ENCODE measurements around the gene MDH2. TPM values are rescaled to one million over a fixed set of nuclear protein-coding genes. Genes with fewer than 3 reads are reported as not detected.

MDH2 gene
- total and polyA plus RNA-seq, 8 donors: 41.1 to 227 (median 85.3) TPM

DNA sequence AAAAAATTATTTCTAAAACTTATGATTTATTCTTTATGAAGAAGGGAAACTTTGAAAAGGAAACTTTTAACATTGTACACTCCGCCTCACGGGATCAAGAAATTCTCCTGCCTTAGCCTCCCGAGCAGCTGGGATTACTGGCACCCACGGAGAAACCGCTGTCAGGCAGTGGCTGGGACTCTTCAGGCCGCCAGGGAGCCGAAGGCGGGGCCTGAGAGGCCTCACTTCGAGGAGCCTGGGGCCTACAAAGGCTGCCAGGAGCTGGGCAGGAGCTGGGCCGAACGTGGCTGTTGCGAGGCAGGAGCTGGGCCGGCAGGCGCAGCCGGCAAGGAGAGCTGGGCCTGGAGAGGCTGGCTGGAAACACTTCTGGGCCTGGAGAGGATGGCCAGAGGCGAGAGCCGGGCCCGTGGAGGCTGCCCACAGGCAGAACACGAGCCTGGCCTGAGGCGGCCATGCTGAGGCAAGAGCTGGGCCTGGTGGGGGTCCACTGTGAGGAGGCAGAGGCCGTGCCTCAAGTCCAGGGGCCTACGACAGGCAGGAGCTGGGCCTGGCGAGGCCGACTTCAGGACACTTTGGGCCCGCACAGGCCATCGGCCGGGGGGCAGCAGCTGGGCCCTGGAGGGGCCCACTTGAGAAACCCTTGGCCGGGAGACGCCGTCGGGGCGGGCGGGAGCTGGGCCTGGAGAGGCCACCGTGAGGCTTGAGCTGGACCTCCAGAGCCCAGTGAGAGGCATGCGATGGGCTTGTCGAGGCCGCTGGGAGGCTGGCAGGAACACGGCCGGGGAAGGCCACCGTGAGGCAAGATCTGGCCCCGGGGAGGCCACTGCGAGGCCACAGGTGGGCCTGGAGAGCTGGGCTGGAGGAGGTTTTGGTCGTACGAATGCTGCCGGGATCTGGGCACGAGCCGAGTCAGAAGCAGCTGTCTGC is 23.7 kb downstream of the MDH2 start:
- no peaks in the 10 kb centered on the region for H3K27me3 ChIP-seq
- H3K9me3 ChIP-seq: peaks cover 0 to 9% (median 4%) of the 10 kb centered on the region in 4 donors
- H3K36me3 ChIP-seq: peaks cover 7 to 13% (median 13%) of the 10 kb centered on the region in 4 donors
- no peak overlapping the region for H3K4me3 ChIP-seq
- H3K4me1 ChIP-seq: peaks cover 0 to 23% (median 6%) of the 10 kb centered on the region in 4 donors
- peak overlapping the region in 4 of 5 donors; percentile 46 to 85 (median 56) for H3K27ac ChIP-seq
- WGBS, 5 donors: 80 to 89% (median 86%) methylated on average over 39 to 47 of the region's 47 CpGs
- TF ChIP-seq, protein P1, sequence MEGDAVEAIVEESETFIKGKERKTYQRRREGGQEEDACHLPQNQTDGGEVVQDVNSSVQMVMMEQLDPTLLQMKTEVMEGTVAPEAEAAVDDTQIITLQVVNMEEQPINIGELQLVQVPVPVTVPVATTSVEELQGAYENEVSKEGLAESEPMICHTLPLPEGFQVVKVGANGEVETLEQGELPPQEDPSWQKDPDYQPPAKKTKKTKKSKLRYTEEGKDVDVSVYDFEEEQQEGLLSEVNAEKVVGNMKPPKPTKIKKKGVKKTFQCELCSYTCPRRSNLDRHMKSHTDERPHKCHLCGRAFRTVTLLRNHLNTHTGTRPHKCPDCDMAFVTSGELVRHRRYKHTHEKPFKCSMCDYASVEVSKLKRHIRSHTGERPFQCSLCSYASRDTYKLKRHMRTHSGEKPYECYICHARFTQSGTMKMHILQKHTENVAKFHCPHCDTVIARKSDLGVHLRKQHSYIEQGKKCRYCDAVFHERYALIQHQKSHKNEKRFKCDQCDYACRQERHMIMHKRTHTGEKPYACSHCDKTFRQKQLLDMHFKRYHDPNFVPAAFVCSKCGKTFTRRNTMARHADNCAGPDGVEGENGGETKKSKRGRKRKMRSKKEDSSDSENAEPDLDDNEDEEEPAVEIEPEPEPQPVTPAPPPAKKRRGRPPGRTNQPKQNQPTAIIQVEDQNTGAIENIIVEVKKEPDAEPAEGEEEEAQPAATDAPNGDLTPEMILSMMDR (IDR thresholded peaks at IDR 0.05): no peak
- TF ChIP-seq POLR2A (IDR thresholded peaks at IDR 0.05) (no peak), EP300 (IDR thresholded peaks at IDR 0.05) (no peak), POLR2AphosphoS5 (IDR thresholded peaks at IDR 0.05) (no peak)
- intact Hi-C loops (cut with DNase I; ENCODE audit: low total_unique reads): no loop called here
- peak in 1 of 2 donors; percentile 75 for DNase-seq

DNA sequence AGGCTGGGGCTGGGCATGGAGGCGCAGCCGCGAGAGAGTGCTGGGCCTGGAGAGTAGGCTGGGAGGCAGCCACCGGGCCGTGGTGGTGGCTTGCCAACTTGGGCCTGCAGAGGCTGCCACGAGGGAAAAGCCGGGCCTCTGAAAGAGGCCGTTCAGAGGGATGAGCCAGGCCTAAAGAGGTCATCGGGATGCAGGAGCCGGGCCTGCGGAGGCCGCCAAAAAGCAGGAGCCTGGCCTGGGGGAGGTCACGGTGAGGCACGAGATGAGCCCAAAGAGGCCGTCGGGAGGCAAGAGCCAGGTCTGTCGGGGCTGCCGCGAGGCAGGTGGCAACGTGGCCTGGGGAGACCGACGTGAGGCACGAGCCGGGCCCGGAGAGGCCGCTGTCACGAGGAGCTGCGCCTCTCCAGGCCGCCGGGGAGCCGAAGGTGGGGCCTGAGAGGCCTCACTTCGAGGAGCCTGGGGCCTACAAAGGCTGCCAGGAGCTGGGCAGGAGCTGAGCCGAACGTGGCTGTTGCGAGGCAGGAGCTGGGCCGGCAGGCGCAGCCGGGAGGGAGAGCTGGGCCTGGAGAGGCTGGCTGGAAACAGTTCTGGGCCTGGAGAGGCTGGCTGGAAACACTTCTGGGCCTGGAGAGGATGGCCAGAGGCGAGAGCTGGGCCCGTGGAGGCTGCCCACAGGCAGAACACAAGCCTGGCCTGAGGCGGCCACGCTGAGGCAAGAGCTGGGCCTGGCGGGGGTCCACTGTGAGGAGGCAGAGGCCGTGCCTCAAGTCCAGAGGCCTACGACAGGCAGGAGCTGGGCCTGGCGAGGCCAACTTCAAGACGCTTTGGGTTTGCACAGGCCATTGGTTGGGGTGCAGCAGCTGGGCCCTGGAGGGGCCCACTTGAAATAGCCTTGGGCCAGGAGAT is 24.6 kb downstream of the MDH2 start:
- 94 to 97% (median 96%) methylated on average over 43 to 47 of the region's 47 CpGs for WGBS, 5 donors
- peaks cover 0 to 9% (median 4%) of the 10 kb centered on the region in 4 donors for H3K9me3 ChIP-seq
- H3K27me3 ChIP-seq: no peaks in the 10 kb centered on the region
- H3K27ac ChIP-seq: peak overlapping the region in 1 of 5 donors; percentile 85
- peaks cover 0 to 4% (median 4%) of the 10 kb centered on the region in 4 donors for H3K36me3 ChIP-seq
- H3K4me1 ChIP-seq: peaks cover 0 to 23% (median 6%) of the 10 kb centered on the region in 4 donors
- no peak overlapping the region for H3K4me3 ChIP-seq
- DNase-seq: no peak
- intact Hi-C loops (cut with DNase I; ENCODE audit: low total_unique reads): no loop called here
- TF ChIP-seq, protein P1 (IDR thresholded peaks at IDR 0.05): no peak
- TF ChIP-seq EP300 (IDR thresholded peaks at IDR 0.05): no peak
- TF ChIP-seq POLR2AphosphoS5 (IDR thresholded peaks at IDR 0.05): no peak
- TF ChIP-seq POLR2A (IDR thresholded peaks at IDR 0.05): no peak

DNA sequence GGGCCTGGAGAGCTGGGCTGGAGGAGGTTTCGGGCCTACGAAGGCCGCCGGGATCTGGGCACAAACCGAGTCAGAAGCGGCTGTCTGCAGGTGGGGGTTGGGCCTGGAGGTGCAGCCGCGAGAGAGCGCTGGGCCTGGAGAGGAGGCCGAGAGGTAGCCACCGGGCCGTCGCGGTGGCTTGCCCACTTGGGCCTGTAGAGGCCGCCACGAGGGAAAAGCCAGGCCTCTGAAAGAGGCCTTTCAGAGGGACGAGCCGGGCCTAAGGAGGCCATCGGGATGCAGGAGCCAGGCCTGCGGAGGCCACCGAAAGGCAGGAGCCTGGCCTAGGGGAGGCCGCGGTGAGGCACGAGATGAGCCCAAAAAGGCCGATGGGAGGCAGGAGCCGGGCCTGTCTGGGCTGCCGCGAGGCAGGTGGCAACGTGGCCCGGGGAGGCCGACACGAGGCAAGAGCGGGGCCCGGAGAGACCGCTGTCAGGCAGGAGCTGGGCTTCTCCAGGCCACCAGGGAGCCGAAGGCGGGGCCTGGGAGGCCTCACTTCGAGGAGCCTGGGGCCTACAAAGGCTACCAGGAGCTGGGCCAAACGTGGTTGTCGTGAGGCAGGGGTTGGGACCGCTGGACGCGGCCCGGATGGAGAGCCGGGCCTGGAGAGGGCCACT is 25.6 kb downstream of the MDH2 start:
- no peak for TF ChIP-seq EP300 (IDR thresholded peaks at IDR 0.05)
- TF ChIP-seq, protein P1 (IDR thresholded peaks at IDR 0.05): no peak
- no peak for TF ChIP-seq POLR2A (IDR thresholded peaks at IDR 0.05)
- TF ChIP-seq POLR2AphosphoS5 (IDR thresholded peaks at IDR 0.05): no peak
- H3K9me3 ChIP-seq: peaks cover 0 to 9% (median 4%) of the 10 kb centered on the region in 4 donors
- no peaks in the 10 kb centered on the region for H3K27me3 ChIP-seq
- intact Hi-C loops (cut with DNase I; ENCODE audit: low total_unique reads): no loop called here
- no peak overlapping the region for H3K27ac ChIP-seq
- H3K4me1 ChIP-seq: peaks cover 0 to 23% (median 6%) of the 10 kb centered on the region in 4 donors
- H3K4me3 ChIP-seq: no peak overlapping the region
- 93 to 96% (median 94%) methylated on average over 43 to 45 of the region's 45 CpGs for WGBS, 5 donors
- no peak for DNase-seq
- no peaks in the 10 kb centered on the region for H3K36me3 ChIP-seq

Measured in stomach (tissue), 9 donors.